ENCODE measurements around the gene INTS14.

GRCh38 chr15:65576664-65577063 is 34.3 kb downstream of the INTS14 start:
- TF ChIP-seq CTCF (conservative IDR thresholded peaks at IDR 0.05; ENCODE audit: low read depth, low read length), result no peak
- TF ChIP-seq EZH2 (IDR thresholded peaks at IDR 0.05; ENCODE audit: borderline replicate concordance, low read depth, low read length, poor library complexity, severe bottlenecking), result no peak

Measured in A673 (cell line).